A673 (cell line): ENCODE data around the gene C12orf57. TPM values are rescaled to one million over a fixed set of nuclear protein-coding genes. Genes with fewer than 3 reads are reported as not detected.

Experiments
- BruUV-seq: library from RNA; stranded (reverse); fragments of 400-500 nt; replicated peaks from 2 replicates; lab custom pipeline; 2021; lab: Mats Ljungman, UMichigan
- CTCF ChIA-PET: fragments of 300-600 bp; sonication (Branson Sonifier 250); formaldehyde crosslinking; loops from one replicate; lab custom pipeline; 2022; ENCODE audit warnings: antibody characterized with exemption; lab: Charles Lee
- POLR2A ChIA-PET: fragments of 300-600 bp; sonication (Branson Sonifier 250); formaldehyde crosslinking; loops from one replicate; lab custom pipeline; 2022; ENCODE audit warnings: antibody characterized with exemption; ENCODE audit not compliant: low non-redundant PET; lab: Charles Lee
- DNase-seq: peaks from one replicate; pipeline ENCODE4 v3.0.0-alpha.2; 2015; ENCODE audit warnings: low spot score
- H3K27ac ChIP-seq: fragments of 200-600 bp; sonication (generic); 2 replicates; pipeline ENCODE4 v1.5.1; 2016; ENCODE audit warnings: mixed run types, low read depth, mild to moderate bottlenecking, mixed read lengths, antibody characterized with exemption, low read length; ENCODE audit not compliant: poor library complexity, severe bottlenecking
- H3K27me3 ChIP-seq: fragments of 200-600 bp; sonication (generic); replicated peaks from 2 replicates; pipeline ENCODE4 v1.6.1; 2017; ENCODE audit warnings: mixed run types, low read depth, mild to moderate bottlenecking, mixed read lengths, antibody characterized with exemption, low read length; ENCODE audit not compliant: insufficient read depth, poor library complexity
- H3K36me3 ChIP-seq: fragments of 200-600 bp; sonication (generic); 2 replicates; pipeline ENCODE4 v1.6.1; 2016; ENCODE audit warnings: mixed run types, mild to moderate bottlenecking, mixed read lengths, antibody characterized with exemption, low read length; ENCODE audit not compliant: insufficient read depth, poor library complexity, severe bottlenecking
- H3K4me1 ChIP-seq: fragments of 200-600 bp; sonication (generic); 2 replicates; pipeline ENCODE4 v1.6.1; 2017; ENCODE audit warnings: mixed run types, mild to moderate bottlenecking, mixed read lengths, antibody characterized with exemption, low read length; ENCODE audit not compliant: insufficient read depth, poor library complexity, severe bottlenecking
- H3K4me3 ChIP-seq: fragments of 200-600 bp; sonication (generic); 2 replicates; pipeline ENCODE4 v1.5.1; 2016; ENCODE audit warnings: low read depth, mixed run types, mild to moderate bottlenecking, mixed read lengths, low read length; ENCODE audit not compliant: poor library complexity, severe bottlenecking
- H3K9me3 ChIP-seq: fragments of 200-600 bp; sonication (generic); 2 replicates; pipeline ENCODE4 v1.6.1; 2016; ENCODE audit warnings: mixed run types, low read depth, mild to moderate bottlenecking, mixed read lengths, antibody characterized with exemption, low read length; ENCODE audit not compliant: poor library complexity, severe bottlenecking
- EZH2 ChIP-seq: fragments of 200-600 bp; sonication (generic); IDR thresholded peaks from 2 replicates; pipeline ENCODE4 v1.6.1; 2017; ENCODE audit warnings: borderline replicate concordance, low read depth, mild to moderate bottlenecking, mixed read lengths, antibody characterized with exemption, low read length; ENCODE audit not compliant: poor library complexity, severe bottlenecking
- intact Hi-C: fragments of 100-400 bp; cut with micrococcal nuclease; formaldehyde crosslinking; loops from one replicate; pipeline ENCODE4 v1.10.0; 2022; ENCODE audit not compliant: unreplicated experiment
- total RNA-seq: library from RNA; stranded (reverse); gene quantifications from 2 replicates; pipeline ENCODE4 v1.2.3, GENCODE V29; 2021
- TF ChIP-seq, protein P1 (sequence below): fragments of 300-800, 200-600 bp; sonication (generic); conservative IDR thresholded peaks from 2 replicates; pipeline ENCODE4 v1.5.1; 2017; ENCODE audit warnings: low read depth, mild to moderate bottlenecking, antibody characterized with exemption, low read length, moderate library complexity, mixed read lengths

Gene C12orf57
- total RNA-seq, 1 experiment from 2014 or later: 260 TPM

DNA sequence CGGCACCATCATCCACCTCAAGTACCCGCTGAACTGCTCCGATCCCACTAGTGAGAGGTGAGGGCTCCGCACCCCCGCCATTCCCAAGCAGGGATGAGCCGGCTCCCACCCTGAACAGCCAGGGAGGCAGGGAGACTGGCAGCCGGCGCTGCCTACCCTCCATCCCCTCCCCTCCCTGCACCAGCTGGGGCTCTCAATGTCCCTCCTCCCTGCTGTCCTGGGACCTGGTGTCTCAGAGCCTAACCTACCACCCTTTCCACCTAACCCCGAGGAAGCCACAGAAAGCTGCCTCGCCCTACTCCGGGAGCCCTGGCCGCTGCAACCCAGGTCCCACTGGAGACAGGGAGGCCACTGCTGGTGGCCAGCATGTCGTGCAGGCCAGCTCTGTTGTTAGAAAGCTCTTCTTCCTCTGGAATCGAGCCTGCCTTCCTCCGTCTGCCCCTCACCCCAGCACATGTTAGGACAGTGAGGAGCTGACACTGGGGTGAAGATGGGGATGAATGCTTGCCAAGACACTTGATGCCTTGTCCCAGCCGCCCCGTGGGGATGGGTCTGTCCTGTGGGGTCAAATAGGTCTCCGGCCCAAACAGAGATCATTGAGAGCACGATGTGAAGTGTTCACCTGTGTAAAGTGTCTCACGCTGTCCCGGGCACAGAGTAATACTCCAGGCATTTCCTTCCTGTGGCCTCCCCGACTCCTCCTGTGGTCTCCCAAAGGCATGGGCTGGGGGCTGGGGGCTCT, 8.5 kb downstream of the C12orf57 start:
- Histone ChIP-seq H3K36me3 (no peaks in the 10 kb centered on the region), H3K4me3 (no peak overlapping the region), H3K27me3 (no peaks in the 10 kb centered on the region), H3K27ac (peak overlapping the region; percentile 82), H3K4me1 (peaks cover 13% of the 10 kb centered on the region), H3K9me3 (no peaks in the 10 kb centered on the region)
- intact Hi-C loops: no loop called here
- no TSS peak for BruUV-seq
- CTCF ChIA-PET: no interaction called here
- POLR2A ChIA-PET: no interaction called here
- no peak for DNase-seq
- TF ChIP-seq EZH2: no peak
- TF ChIP-seq, protein P1, sequence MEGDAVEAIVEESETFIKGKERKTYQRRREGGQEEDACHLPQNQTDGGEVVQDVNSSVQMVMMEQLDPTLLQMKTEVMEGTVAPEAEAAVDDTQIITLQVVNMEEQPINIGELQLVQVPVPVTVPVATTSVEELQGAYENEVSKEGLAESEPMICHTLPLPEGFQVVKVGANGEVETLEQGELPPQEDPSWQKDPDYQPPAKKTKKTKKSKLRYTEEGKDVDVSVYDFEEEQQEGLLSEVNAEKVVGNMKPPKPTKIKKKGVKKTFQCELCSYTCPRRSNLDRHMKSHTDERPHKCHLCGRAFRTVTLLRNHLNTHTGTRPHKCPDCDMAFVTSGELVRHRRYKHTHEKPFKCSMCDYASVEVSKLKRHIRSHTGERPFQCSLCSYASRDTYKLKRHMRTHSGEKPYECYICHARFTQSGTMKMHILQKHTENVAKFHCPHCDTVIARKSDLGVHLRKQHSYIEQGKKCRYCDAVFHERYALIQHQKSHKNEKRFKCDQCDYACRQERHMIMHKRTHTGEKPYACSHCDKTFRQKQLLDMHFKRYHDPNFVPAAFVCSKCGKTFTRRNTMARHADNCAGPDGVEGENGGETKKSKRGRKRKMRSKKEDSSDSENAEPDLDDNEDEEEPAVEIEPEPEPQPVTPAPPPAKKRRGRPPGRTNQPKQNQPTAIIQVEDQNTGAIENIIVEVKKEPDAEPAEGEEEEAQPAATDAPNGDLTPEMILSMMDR: no peak

DNA sequence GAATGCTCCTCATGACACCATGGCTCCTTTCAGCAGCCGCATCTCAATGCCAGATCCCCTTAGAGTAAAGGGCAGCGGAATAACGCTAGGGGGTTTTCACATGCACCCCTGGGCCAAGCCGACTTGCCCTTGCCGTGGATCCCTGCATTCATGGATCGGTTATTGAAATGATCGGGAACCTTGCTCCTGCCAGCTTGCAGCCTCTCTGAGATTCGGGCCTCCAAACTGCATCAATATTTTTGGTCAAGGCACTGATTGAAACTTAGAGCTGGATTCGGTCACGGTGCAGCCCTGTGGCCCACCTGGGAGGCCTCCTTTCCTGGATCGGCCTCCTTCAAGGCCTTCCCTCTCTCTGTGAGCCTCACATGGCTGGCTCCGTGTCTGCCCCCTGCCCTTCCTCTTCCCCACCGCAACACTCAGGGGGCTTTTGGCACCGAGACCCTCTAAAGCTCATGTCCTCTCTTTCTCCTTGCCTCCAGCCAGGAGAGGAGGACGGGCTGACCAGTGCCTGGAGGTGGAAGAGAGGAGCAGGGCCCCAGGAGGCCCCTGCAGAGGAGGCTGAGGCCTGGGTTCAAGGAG, 9.1 kb downstream of the C12orf57 start:
- Histone ChIP-seq H3K27ac (peak overlapping the region; percentile 82), H3K27me3 (no peaks in the 10 kb centered on the region), H3K9me3 (no peaks in the 10 kb centered on the region), H3K4me1 (peaks cover 13% of the 10 kb centered on the region), H3K36me3 (no peaks in the 10 kb centered on the region), H3K4me3 (no peak overlapping the region)
- no TSS peak for BruUV-seq
- no peak for DNase-seq
- POLR2A ChIA-PET: no interaction called here
- CTCF ChIA-PET: no interaction called here
- no peak for TF ChIP-seq EZH2
- TF ChIP-seq, protein P1: no peak
- intact Hi-C loops: no loop called here

DNA sequence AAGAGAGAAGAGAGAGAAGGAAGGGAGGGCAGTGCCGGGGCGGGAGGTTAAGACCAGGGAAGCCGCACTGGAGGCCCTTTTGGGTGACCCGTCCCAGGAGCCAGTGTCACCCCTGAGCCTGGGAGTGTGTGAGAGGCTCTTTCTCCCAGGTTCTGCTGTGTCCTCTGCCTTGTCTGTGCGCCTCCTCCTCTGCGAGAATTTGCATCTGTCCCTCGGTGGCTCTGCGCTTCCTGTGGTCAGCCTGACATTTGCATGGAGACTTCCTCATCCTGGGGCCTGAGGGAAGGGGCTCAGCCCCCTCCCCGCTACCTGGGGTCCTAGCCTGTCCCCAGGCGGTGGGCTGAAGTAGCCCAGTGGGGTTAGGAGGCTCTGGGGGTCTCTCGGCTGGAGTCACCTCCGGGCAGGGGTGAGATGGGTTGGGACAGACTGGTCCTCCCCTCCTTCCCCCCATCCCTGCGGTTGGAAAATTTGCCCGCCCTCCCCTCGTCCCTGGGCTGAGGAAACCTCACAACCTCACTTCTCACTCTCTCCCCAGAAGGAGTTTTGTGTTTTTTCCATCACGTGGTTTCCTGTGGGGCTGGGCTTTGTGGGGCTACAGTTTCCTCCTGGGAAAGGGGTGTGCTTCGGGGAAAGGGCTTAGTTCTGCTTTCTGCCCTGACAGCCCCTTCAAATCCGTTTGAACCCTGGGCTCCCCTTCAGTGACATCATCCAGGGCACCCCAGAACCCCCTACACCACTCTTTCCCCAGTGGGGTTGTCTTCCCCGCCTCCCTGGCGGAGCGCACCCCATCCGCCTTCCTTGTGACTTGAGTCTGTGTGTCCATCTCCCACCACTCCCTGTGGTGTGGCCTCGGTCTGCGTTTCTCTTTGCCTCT, 9.9 kb downstream of the C12orf57 start:
- Histone ChIP-seq H3K27me3 (no peaks in the 10 kb centered on the region), H3K27ac (peak overlapping the region; percentile 82), H3K36me3 (no peaks in the 10 kb centered on the region), H3K4me1 (peaks cover 13% of the 10 kb centered on the region), H3K9me3 (no peaks in the 10 kb centered on the region), H3K4me3 (no peak overlapping the region)
- intact Hi-C loops: no loop called here
- POLR2A ChIA-PET: no interaction called here
- TF ChIP-seq, protein P1: no peak
- TF ChIP-seq EZH2: no peak
- BruUV-seq: no TSS peak
- peak; percentile 75 for DNase-seq
- CTCF ChIA-PET: no interaction called here
